HEK293 (cell line): ENCODE data around the gene IGFN1.

Experiments
- ZNF132 ChIP-seq: fragments of 450-650 bp; formaldehyde crosslinking; IDR thresholded peaks from 2 replicates; pipeline ENCODE4 v1.5.1; 2017; ENCODE audit warnings: missing biosample characterization, missing genetic modification characterization, borderline replicate concordance
- ZNF169 ChIP-seq: fragments of 450-650 bp; formaldehyde crosslinking; IDR thresholded peaks from 2 replicates; pipeline ENCODE4 v1.5.1; 2016; ENCODE audit warnings: missing biosample characterization, missing genetic modification characterization
- ZNF37A ChIP-seq: fragments of 450-650 bp; IDR thresholded peaks from 2 replicates; pipeline ENCODE4 v1.5.1; 2018; ENCODE audit warnings: missing biosample characterization, missing genetic modification characterization
- TF ChIP-seq, protein P1 (sequence below): fragments of 450-650 bp; formaldehyde crosslinking; IDR thresholded peaks from 2 replicates; pipeline ENCODE4 v1.5.1; 2016; ENCODE audit warnings: missing biosample characterization, missing genetic modification characterization

DNA sequence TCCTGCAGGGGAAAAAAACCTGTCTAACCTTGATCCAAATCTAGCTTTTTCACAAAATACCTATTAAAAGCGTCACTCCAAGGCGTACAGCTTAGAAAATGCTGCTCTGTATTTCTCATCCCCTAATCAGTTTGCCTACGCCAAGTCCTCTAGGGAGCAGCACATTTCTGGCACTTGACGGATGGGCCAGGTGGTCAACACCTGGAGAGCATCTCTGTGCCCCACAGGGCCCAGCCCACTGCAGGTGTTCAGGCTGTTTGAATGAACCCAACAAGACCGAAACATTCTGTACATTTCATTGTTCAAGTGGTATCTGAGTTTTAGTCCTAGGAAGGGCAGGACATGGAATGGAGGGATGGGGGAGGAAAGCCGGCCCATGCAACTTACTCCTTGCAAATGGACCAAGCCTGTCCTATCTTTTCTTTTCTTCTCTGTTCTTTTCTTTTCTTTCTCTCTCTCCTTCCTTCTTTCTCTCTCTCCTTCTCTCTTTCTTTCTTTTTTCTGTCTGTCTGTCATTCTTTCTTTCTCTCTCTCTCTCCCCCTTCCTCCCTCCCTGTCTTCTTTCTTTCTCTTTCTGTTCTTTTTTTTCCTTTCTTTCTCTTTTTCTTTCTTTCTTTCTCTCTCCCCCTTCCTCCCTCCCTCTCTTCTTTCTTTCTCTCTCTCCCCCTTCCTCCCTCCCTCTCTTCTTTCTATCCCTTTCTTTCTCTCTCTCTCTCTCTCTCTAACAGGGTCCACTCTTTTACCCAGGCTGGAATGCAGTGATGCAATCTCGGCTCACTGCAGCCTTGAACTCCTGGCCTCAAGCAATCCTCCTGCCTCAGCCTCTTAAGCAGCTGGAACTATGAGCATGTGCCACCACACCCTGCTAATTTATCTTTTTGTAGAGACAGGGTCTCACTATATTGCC, 29.1 kb downstream of the IGFN1 start:
- TF ChIP-seq, protein P1, sequence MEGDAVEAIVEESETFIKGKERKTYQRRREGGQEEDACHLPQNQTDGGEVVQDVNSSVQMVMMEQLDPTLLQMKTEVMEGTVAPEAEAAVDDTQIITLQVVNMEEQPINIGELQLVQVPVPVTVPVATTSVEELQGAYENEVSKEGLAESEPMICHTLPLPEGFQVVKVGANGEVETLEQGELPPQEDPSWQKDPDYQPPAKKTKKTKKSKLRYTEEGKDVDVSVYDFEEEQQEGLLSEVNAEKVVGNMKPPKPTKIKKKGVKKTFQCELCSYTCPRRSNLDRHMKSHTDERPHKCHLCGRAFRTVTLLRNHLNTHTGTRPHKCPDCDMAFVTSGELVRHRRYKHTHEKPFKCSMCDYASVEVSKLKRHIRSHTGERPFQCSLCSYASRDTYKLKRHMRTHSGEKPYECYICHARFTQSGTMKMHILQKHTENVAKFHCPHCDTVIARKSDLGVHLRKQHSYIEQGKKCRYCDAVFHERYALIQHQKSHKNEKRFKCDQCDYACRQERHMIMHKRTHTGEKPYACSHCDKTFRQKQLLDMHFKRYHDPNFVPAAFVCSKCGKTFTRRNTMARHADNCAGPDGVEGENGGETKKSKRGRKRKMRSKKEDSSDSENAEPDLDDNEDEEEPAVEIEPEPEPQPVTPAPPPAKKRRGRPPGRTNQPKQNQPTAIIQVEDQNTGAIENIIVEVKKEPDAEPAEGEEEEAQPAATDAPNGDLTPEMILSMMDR (tag by site-specific recombination) = no peak
- TF ChIP-seq ZNF132 (tag by site-specific recombination) (no peak), ZNF169 (tag by site-specific recombination) (no peak), ZNF37A (tag by site-specific recombination) (no peak)
